Skeletal muscle tissue (tissue), 4 donors: ENCODE data around the gene DAB1. TPM values are rescaled to one million over a fixed set of nuclear protein-coding genes. Genes with fewer than 3 reads are reported as not detected.

Experiments
- H3K27ac ChIP-seq: one replicate; pipeline ENCODE4 v1.7.0; 2013; ENCODE audit warnings: mild to moderate bottlenecking, low read depth, low read length, inconsistent platforms
- H3K27me3 ChIP-seq, 3 donors: one replicate each; pipeline ENCODE4 v1.7.0; 2013; ENCODE audit warnings: low read length in 3 of 3; ENCODE audit not compliant: control insufficient read depth in 3 of 3, insufficient read depth in 3 of 3
- H3K36me3 ChIP-seq, 3 donors: one replicate each; pipeline ENCODE4 v1.7.0; 2013; ENCODE audit warnings: low read length in 3 of 3; ENCODE audit not compliant: control insufficient read depth in 3 of 3, insufficient read depth in 3 of 3
- H3K4me1 ChIP-seq, 3 donors: one replicate each; pipeline ENCODE4 v1.7.0; 2013; ENCODE audit warnings: low read length in 3 of 3, mild to moderate bottlenecking in 3 of 3; ENCODE audit not compliant: control insufficient read depth in 3 of 3, insufficient read depth in 3 of 3
- H3K4me3 ChIP-seq, 3 donors: one replicate each; pipeline ENCODE4 v1.7.0; 2013; ENCODE audit warnings: low read length in 3 of 3
- H3K9ac ChIP-seq, 3 donors: one replicate each; pipeline ENCODE4 v1.7.0; 2013; ENCODE audit warnings: low read length in 3 of 3, mild to moderate bottlenecking in 3 of 3, moderate library complexity in 2 of 3, low read depth in 1 of 3
- H3K9me3 ChIP-seq, 3 donors: one replicate each; pipeline ENCODE4 v1.7.0; 2013; ENCODE audit warnings: low read length in 3 of 3; ENCODE audit not compliant: control insufficient read depth in 3 of 3
- total RNA-seq: library from RNA; depleted of rRNA; stranded (reverse); fragments of >200 nt; gene quantifications from one replicate; pipeline ENCODE4 v1.2.3, GENCODE V29; 2014
- donor health status: Osteomylitis.

DAB1 gene
- total RNA-seq, 1 donor from 2014 or later: 1.6 TPM

GRCh38 chr1:57131701-57132394, 292.0 kb downstream of the DAB1 start:
- Histone ChIP-seq H3K36me3 (no peaks in the 10 kb centered on the region), H3K27me3 (peaks cover 0 to 2% (median 0%) of the 10 kb centered on the region in 3 donors), H3K4me3 (no peak overlapping the region), H3K27ac (no peak overlapping the region), H3K9me3 (no peaks in the 10 kb centered on the region), H3K4me1 (no peaks in the 10 kb centered on the region), H3K9ac (no peak overlapping the region)

DNA sequence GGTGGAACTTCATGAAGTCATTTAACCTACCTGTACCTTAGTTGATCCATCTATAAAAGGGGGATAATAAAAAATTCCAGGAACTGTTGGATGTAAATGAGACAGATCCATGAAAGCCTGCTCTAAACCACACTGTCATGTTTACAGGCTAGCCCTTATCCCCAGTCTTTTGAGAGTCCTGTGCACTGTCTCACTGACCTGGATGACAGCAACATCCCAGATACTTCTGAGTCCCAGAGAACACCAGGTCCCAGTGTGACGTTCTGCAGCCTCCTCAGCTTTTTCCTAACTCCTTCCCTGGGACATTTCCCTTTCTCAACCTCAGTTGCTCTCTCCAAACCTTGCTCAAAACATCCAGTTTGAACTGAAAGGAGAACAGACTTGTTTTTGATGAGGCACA, 292.6 kb downstream of the DAB1 start:
- Histone ChIP-seq H3K27ac (no peak overlapping the region), H3K4me1 (no peaks in the 10 kb centered on the region), H3K4me3 (no peak overlapping the region), H3K36me3 (no peaks in the 10 kb centered on the region), H3K9me3 (no peaks in the 10 kb centered on the region), H3K27me3 (peaks cover 0 to 2% (median 0%) of the 10 kb centered on the region in 3 donors), H3K9ac (no peak overlapping the region)

DNA sequence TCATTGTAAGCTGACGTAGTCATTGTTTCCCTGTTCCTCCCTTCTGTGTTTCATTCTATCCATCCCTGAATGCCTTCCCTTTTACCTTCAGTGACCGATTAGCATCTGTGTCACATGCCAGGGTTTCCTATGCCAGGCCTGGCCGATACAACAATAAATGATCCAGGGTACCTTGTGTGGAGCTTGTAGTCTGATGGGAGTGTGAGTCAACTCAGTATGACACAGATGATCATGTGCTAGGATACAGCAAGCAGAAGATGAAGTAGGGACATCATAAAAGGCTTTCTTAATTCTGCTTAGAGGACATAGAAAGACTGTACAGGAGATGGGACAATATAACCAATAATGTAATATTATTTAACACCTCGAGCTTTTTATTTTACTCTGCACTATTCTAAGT, 294.0 kb downstream of the DAB1 start:
- Histone ChIP-seq H3K4me3 (no peak overlapping the region), H3K4me1 (no peaks in the 10 kb centered on the region), H3K27me3 (no peaks in the 10 kb centered on the region), H3K27ac (no peak overlapping the region), H3K9ac (no peak overlapping the region), H3K9me3 (no peaks in the 10 kb centered on the region), H3K36me3 (no peaks in the 10 kb centered on the region)

DNA sequence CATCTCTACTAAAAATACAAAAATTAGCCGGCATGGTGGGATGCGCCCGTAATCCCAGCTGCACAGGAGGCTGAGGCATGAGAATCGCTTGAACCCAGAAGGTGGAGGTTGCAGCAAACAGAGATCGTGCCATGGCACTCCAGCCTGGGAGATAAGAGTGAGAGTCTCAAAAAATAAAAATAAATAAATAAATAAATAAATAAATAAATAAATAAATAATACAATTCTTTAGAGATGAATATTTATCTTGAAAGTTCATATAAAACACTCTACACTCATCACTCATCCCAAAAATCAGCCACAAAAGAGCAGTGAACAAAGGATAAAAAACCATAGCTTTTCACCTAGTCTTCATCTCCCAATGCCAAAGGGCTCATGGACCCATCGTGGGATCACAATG, 295.9 kb downstream of the DAB1 start:
- Histone ChIP-seq H3K27ac (no peak overlapping the region), H3K9me3 (no peaks in the 10 kb centered on the region), H3K27me3 (no peaks in the 10 kb centered on the region), H3K4me1 (no peaks in the 10 kb centered on the region), H3K9ac (no peak overlapping the region), H3K36me3 (no peaks in the 10 kb centered on the region), H3K4me3 (no peak overlapping the region)

GRCh38 chr1:57124768-57125446, 299.0 kb downstream of the DAB1 start:
- Histone ChIP-seq H3K27me3 (no peaks in the 10 kb centered on the region), H3K9ac (no peak overlapping the region), H3K27ac (no peak overlapping the region), H3K4me1 (no peaks in the 10 kb centered on the region), H3K9me3 (no peaks in the 10 kb centered on the region), H3K36me3 (no peaks in the 10 kb centered on the region), H3K4me3 (no peak overlapping the region)

- Histone ChIP-seq H3K27ac (no peak overlapping the region), H3K4me1 (no peaks in the 10 kb centered on the region), H3K4me3 (no peak overlapping the region), H3K36me3 (no peaks in the 10 kb centered on the region), H3K9ac (no peak overlapping the region), H3K9me3 (no peaks in the 10 kb centered on the region), H3K27me3 (no peaks in the 10 kb centered on the region)
Observed at GRCh38 chr1:57124170-57124569, 299.7 kb downstream of the DAB1 start.

DNA sequence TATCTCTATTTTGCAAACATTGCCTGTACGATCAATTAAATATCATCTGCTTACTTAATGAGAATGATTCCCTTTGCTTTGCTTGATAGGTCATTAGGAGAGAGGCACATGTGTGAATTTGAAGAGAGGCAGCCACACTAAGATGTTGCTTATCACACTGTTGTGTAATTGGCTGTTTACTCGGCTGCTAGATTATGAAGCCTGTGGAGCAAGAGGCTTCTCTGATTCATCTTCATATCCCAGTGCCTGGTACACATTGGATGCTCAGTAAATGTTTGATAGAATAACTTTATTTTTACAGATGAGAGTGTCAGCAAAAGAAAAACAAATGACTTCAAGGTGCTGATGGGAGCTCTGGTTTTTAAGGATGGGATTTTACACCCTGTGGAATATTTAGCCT, 301.8 kb downstream of the DAB1 start:
- Histone ChIP-seq H3K9me3 (no peaks in the 10 kb centered on the region), H3K4me3 (no peak overlapping the region), H3K36me3 (no peaks in the 10 kb centered on the region), H3K9ac (no peak overlapping the region), H3K27me3 (no peaks in the 10 kb centered on the region), H3K27ac (no peak overlapping the region), H3K4me1 (no peaks in the 10 kb centered on the region)

DNA sequence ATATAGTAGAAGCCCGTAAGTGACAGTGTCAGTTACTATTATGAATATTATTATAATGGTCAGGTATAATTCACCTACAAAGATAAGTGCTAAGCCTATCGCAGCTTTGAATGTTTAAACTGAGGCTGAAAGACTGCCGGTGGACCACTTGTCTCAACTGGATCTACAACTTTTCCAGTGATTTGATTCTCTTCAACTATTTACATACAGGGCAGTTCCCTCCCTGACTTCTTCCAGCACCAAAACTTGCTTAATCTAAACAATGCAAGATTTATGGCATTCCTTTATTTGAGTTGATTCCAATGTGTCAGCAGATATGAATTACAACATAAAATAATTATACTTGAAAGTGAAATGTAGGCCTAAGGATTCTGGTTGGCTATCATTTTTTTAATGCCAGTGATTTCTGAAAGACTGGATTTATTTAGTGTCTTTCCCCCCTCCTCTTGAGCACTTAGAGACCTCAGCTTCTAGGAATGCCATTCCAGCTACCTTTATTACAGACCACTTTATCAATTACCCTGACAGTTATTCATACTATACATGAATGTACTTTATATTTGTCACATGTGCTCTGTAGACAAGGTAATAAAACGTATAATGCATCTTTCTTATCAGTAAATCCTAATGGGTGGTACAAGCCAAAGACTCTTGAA, 304.8 kb downstream of the DAB1 start:
- Histone ChIP-seq H3K9ac (no peak overlapping the region), H3K4me1 (no peaks in the 10 kb centered on the region), H3K27me3 (no peaks in the 10 kb centered on the region), H3K9me3 (no peaks in the 10 kb centered on the region), H3K4me3 (no peak overlapping the region), H3K27ac (no peak overlapping the region), H3K36me3 (no peaks in the 10 kb centered on the region)

- Histone ChIP-seq H3K27me3 (no peaks in the 10 kb centered on the region), H3K36me3 (no peaks in the 10 kb centered on the region), H3K9me3 (no peaks in the 10 kb centered on the region), H3K27ac (no peak overlapping the region), H3K4me3 (no peak overlapping the region), H3K4me1 (no peaks in the 10 kb centered on the region), H3K9ac (no peak overlapping the region)
Observed at GRCh38 chr1:57117753-57118152, 306.1 kb downstream of the DAB1 start.

- H3K4me3 ChIP-seq: no peak overlapping the region
- no peak overlapping the region for H3K9ac ChIP-seq
- no peak overlapping the region for H3K27ac ChIP-seq
- no peaks in the 10 kb centered on the region for H3K9me3 ChIP-seq
- H3K27me3 ChIP-seq: no peaks in the 10 kb centered on the region
- no peaks in the 10 kb centered on the region for H3K36me3 ChIP-seq
- no peaks in the 10 kb centered on the region for H3K4me1 ChIP-seq
Observed at GRCh38 chr1:57116871-57117270, 307.0 kb downstream of the DAB1 start.
